Measurements from ENCODE around the gene ARHGEF37.

DNA sequence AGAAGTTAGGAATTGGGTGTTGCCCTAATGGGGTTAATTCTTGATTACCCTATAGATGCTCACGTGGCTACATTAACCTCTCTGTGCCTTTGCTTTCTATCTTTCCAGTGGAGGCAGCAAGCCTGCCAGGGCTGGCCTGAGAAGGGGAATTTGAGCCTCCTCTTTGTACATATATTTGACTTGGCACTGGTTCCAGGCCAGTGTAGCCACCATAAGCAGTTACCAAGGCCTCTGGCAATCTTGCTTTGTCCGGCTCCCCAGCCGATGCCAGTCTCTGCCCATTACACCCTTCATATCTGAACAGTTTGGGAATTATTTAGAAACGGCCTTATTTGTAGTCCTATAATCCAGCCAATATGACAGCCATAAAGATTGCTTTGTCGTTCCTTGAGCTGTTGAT is 90.2 kb downstream of the ARHGEF37 start:
- TF ChIP-seq, protein P1, sequence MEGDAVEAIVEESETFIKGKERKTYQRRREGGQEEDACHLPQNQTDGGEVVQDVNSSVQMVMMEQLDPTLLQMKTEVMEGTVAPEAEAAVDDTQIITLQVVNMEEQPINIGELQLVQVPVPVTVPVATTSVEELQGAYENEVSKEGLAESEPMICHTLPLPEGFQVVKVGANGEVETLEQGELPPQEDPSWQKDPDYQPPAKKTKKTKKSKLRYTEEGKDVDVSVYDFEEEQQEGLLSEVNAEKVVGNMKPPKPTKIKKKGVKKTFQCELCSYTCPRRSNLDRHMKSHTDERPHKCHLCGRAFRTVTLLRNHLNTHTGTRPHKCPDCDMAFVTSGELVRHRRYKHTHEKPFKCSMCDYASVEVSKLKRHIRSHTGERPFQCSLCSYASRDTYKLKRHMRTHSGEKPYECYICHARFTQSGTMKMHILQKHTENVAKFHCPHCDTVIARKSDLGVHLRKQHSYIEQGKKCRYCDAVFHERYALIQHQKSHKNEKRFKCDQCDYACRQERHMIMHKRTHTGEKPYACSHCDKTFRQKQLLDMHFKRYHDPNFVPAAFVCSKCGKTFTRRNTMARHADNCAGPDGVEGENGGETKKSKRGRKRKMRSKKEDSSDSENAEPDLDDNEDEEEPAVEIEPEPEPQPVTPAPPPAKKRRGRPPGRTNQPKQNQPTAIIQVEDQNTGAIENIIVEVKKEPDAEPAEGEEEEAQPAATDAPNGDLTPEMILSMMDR (IDR thresholded peaks at IDR 0.05): no peak
- TF ChIP-seq ZFX (IDR thresholded peaks at IDR 0.05; ENCODE audit: borderline replicate concordance): no peak
